ENCODE results near the gene SON. TPM values are rescaled to one million over a fixed set of nuclear protein-coding genes. Genes with fewer than 3 reads are reported as not detected.

Gene SON
- 322 and 328 TPM in 2 replicates for total RNA-seq (2021)
- percentile 98 among the genes with signal in this experiment for Bru-seq, nascent RNA
- BruChase-seq, experiment 1, labeled RNA remaining after a 2-hour chase, result percentile 98 among the genes with signal in this experiment
- BruChase-seq, experiment 2, labeled RNA remaining after a 6-hour chase, result percentile 99 among the genes with signal in this experiment
- long read RNA-seq, full-length matches to known transcripts, result 43 of 211 reads
- long read RNA-seq, partial matches to known transcripts, result 137 of 211 reads
- long read RNA-seq, other reads (novel, unspliced or antisense), result 31 of 211 reads

GRCh38 chr21:33542640-33543504 lies at the start of gene SON:
Gene SON (plus strand): TSS chr21:33543038. CDS start chr21:33543093, 55 bp downstream.
- Histone ChIP-seq H3K4me3 (ENCODE audit: low read depth, low read length, poor library complexity, severe bottlenecking) (peak within 1 kb of the TSS; percentile 59), H3K36me3 (ENCODE audit: insufficient read depth, low read length, poor library complexity, severe bottlenecking) (peaks cover 46% of the 10 kb centered on the region), H3K4me1 (ENCODE audit: insufficient read depth, low read length, poor library complexity, severe bottlenecking) (peaks cover 20% of the 10 kb centered on the region), H3K27me3 (replicated peaks; ENCODE audit: insufficient read depth, low read depth, low read length, poor library complexity) (no peaks in the 10 kb centered on the region), H3K9me3 (ENCODE audit: low read depth, low read length, poor library complexity, severe bottlenecking) (no peaks in the 10 kb centered on the region), H3K27ac (ENCODE audit: low read depth, low read length, poor library complexity, severe bottlenecking) (peak within 1 kb of the TSS; percentile 98)
- CTCF ChIA-PET, result interaction anchor here (0.5 to 0.7 kb wide), 2 partner anchors 63 to 104 kb away, joined by 3 to 6 read pairs; no protein-coding TSS in a partner anchor
- BruUV-seq (replicated peaks), result no TSS peak
- intact Hi-C loops (cut with micrococcal nuclease; ENCODE audit: unreplicated experiment), result loop anchor here (5.0 kb wide), 1 partner anchor 44 kb away; the partner anchor contains the start of gene DONSON
- POLR2A ChIA-PET (ENCODE audit: low non-redundant PET), result interaction anchor here (0.6 kb wide), 2 partner anchors 63 to 771 kb away, joined by 3 to 13 read pairs; partner anchors contain the start of gene PAXBP1
- DNase-seq (ENCODE audit: low spot score), result peak; percentile 100
- TF ChIP-seq CTCF (conservative IDR thresholded peaks at IDR 0.05; ENCODE audit: low read depth, low read length), result no peak
- no peak for TF ChIP-seq EZH2 (IDR thresholded peaks at IDR 0.05; ENCODE audit: borderline replicate concordance, low read depth, low read length, poor library complexity, severe bottlenecking)

GRCh38 chr21:33493756-33494155 lies 49.1 kb upstream of the SON start:
- BruUV-seq (replicated peaks), result no TSS peak
- no peak overlapping the region for H3K4me3 ChIP-seq (ENCODE audit: low read depth, low read length, poor library complexity, severe bottlenecking)
- peaks cover 4% of the 10 kb centered on the region for H3K4me1 ChIP-seq (ENCODE audit: insufficient read depth, low read length, poor library complexity, severe bottlenecking)
- TF ChIP-seq EZH2 (IDR thresholded peaks at IDR 0.05; ENCODE audit: borderline replicate concordance, low read depth, low read length, poor library complexity, severe bottlenecking) (no peak), CTCF (conservative IDR thresholded peaks at IDR 0.05; ENCODE audit: low read depth, low read length) (no peak)
- H3K27ac ChIP-seq (ENCODE audit: low read depth, low read length, poor library complexity, severe bottlenecking), result no peak overlapping the region
- DNase-seq (ENCODE audit: low spot score), result no peak
- H3K9me3 ChIP-seq (ENCODE audit: low read depth, low read length, poor library complexity, severe bottlenecking), result no peaks in the 10 kb centered on the region
- no peaks in the 10 kb centered on the region for H3K36me3 ChIP-seq (ENCODE audit: insufficient read depth, low read length, poor library complexity, severe bottlenecking)
- intact Hi-C loops (cut with micrococcal nuclease; ENCODE audit: unreplicated experiment), result no loop called here
- ChIA-PET POLR2A (ENCODE audit: low non-redundant PET) (no interaction called here), CTCF (no interaction called here)
- H3K27me3 ChIP-seq (replicated peaks; ENCODE audit: insufficient read depth, low read depth, low read length, poor library complexity), result no peaks in the 10 kb centered on the region

GRCh38 chr21:33495743-33496142 lies 47.1 kb upstream of the SON start:
- Histone ChIP-seq H3K4me1 (ENCODE audit: insufficient read depth, low read length, poor library complexity, severe bottlenecking) (peaks cover 2% of the 10 kb centered on the region), H3K4me3 (ENCODE audit: low read depth, low read length, poor library complexity, severe bottlenecking) (no peak overlapping the region), H3K9me3 (ENCODE audit: low read depth, low read length, poor library complexity, severe bottlenecking) (no peaks in the 10 kb centered on the region), H3K36me3 (ENCODE audit: insufficient read depth, low read length, poor library complexity, severe bottlenecking) (no peaks in the 10 kb centered on the region), H3K27me3 (replicated peaks; ENCODE audit: insufficient read depth, low read depth, low read length, poor library complexity) (no peaks in the 10 kb centered on the region), H3K27ac (ENCODE audit: low read depth, low read length, poor library complexity, severe bottlenecking) (no peak overlapping the region)
- POLR2A ChIA-PET (ENCODE audit: low non-redundant PET), result interaction anchor here (0.6 kb wide), 1 partner anchor 606 kb away, joined by 3 read pairs; no protein-coding TSS in a partner anchor
- CTCF ChIA-PET, result no interaction called here
- no peak for DNase-seq (ENCODE audit: low spot score)
- no peak for TF ChIP-seq CTCF (conservative IDR thresholded peaks at IDR 0.05; ENCODE audit: low read depth, low read length)
- TF ChIP-seq EZH2 (IDR thresholded peaks at IDR 0.05; ENCODE audit: borderline replicate concordance, low read depth, low read length, poor library complexity, severe bottlenecking), result no peak
- BruUV-seq (replicated peaks), result no TSS peak
- intact Hi-C loops (cut with micrococcal nuclease; ENCODE audit: unreplicated experiment), result no loop called here
